ENCODE results near the gene KPNB1.
A peak's percentile ranks its signal among the peaks of the same experiment; 100 is the strongest.

KPNB1 gene

GRCh38 chr17:47636273-47637030, 13.3 kb upstream of the KPNB1 start:
- DNase-seq (ENCODE audit: low spot score), result no peak

GRCh38 chr17:47638903-47639302, 10.8 kb upstream of the KPNB1 start:
- DNase-seq (ENCODE audit: low spot score), result no peak

- DNase-seq (ENCODE audit: low spot score), result no peak
Measured at GRCh38 chr17:47640076-47640475, 9.6 kb upstream of the KPNB1 start.

GRCh38 chr17:47641202-47641601, 8.5 kb upstream of the KPNB1 start:
- no peak for DNase-seq (ENCODE audit: low spot score)

- DNase-seq (ENCODE audit: low spot score), result no peak
Measured at GRCh38 chr17:47643116-47643515, 6.6 kb upstream of the KPNB1 start.

- DNase-seq (ENCODE audit: low spot score), result no peak
Measured at GRCh38 chr17:47644324-47644723, 5.4 kb upstream of the KPNB1 start.

- no peak for DNase-seq (ENCODE audit: low spot score)
Measured at GRCh38 chr17:47649972-47650524, 329 bp downstream of the KPNB1 start.

- peak; percentile 95 for DNase-seq (ENCODE audit: low spot score)
Measured at GRCh38 chr17:47650525-47651522, 1.1 kb downstream of the KPNB1 start.

GRCh38 chr17:47651704-47652103, 2.0 kb downstream of the KPNB1 start:
- DNase-seq (ENCODE audit: low spot score), result no peak

- no peak for DNase-seq (ENCODE audit: low spot score)
Measured at GRCh38 chr17:47652570-47652969, 2.9 kb downstream of the KPNB1 start.

GRCh38 chr17:47653442-47653841, 3.7 kb downstream of the KPNB1 start:
- DNase-seq (ENCODE audit: low spot score), result no peak

- peak; percentile 18 for DNase-seq (ENCODE audit: low spot score)
Measured at GRCh38 chr17:47654991-47655390, 5.3 kb downstream of the KPNB1 start.

- no peak for DNase-seq (ENCODE audit: low spot score)
Measured at GRCh38 chr17:47660064-47660492, 10.4 kb downstream of the KPNB1 start.

- DNase-seq (ENCODE audit: low spot score), result peak; percentile 46
Measured at GRCh38 chr17:47663912-47664623, 14.3 kb downstream of the KPNB1 start.

- no peak for DNase-seq (ENCODE audit: low spot score)
Measured at GRCh38 chr17:47664624-47664941, 14.9 kb downstream of the KPNB1 start.

GRCh38 chr17:47665655-47666054, 15.9 kb downstream of the KPNB1 start:
- no peak for DNase-seq (ENCODE audit: low spot score)

- no peak for DNase-seq (ENCODE audit: low spot score)
Measured at GRCh38 chr17:47669081-47669480, 19.4 kb downstream of the KPNB1 start.

- no peak for DNase-seq (ENCODE audit: low spot score)
Measured at GRCh38 chr17:47670064-47670463, 20.3 kb downstream of the KPNB1 start.

- no peak for DNase-seq (ENCODE audit: low spot score)
Measured at GRCh38 chr17:47674499-47674898, 24.8 kb downstream of the KPNB1 start.

GRCh38 chr17:47675380-47676198, 25.9 kb downstream of the KPNB1 start:
- no peak for DNase-seq (ENCODE audit: low spot score)

GRCh38 chr17:47676199-47676472, 26.4 kb downstream of the KPNB1 start:
- no peak for DNase-seq (ENCODE audit: low spot score)
